Prostate gland (tissue), 2 donors: ENCODE data around the gene NKX1-1. TPM values are rescaled to one million over a fixed set of nuclear protein-coding genes. Genes with fewer than 3 reads are reported as not detected.

Experiments used
- DNase-seq: peaks from one replicate; pipeline ENCODE4 v3.0.0-alpha.2; 2019; ENCODE audit warnings: low spot score
- H3K27ac ChIP-seq, 2 donors: fragments of 200-600 bp; sonication (generic); 2 replicates each; pipeline ENCODE4 v1.5.1; 2017 to 2019
- H3K27me3 ChIP-seq: fragments of 200-600 bp; sonication (generic); replicated peaks from 2 replicates; pipeline ENCODE4 v1.5.1; 2019; ENCODE audit not compliant: insufficient read depth
- H3K36me3 ChIP-seq, 2 donors: fragments of 200-600 bp; sonication (generic); 1 replicate in 1 of 2; 2 replicates in 1 of 2; pipeline versions ENCODE4 v1.5.1 to v1.8.1; 2017 to 2019
- H3K4me1 ChIP-seq: fragments of 200-600 bp; sonication (generic); replicated peaks from 2 replicates; pipeline ENCODE4 v1.5.1; 2019
- H3K4me3 ChIP-seq, 2 donors: fragments of 200-600 bp; sonication (generic); 2 replicates each; pipeline ENCODE4 v1.5.1; 2017 to 2019
- H3K9me3 ChIP-seq: fragments of 200-600 bp; sonication (generic); 2 replicates; pipeline ENCODE4 v1.5.1; 2017
- POLR2A ChIP-seq: fragments of 450-650 bp; IDR thresholded peaks from one replicate; pipeline ENCODE4 v1.6.1; 2016; ENCODE audit warnings: antibody characterized with exemption, mild to moderate bottlenecking
- POLR2AphosphoS5 ChIP-seq: sonication (generic); formaldehyde crosslinking; IDR thresholded peaks from one replicate; pipeline ENCODE4 v1.6.1; 2017; ENCODE audit warnings: antibody characterized with exemption
- WGBS: methylation state at CpG from one replicate; pipeline ENCODE4 v1.1.5; 2018; 5-methylcytosine and 5-hydroxymethylcytosine counted together
- intact Hi-C: fragments of 100-400 bp; cut with DNase I; formaldehyde crosslinking; loops from one replicate; pipeline ENCODE4 v1.14.2; 2022
- total RNA-seq, 2 donors: library from RNA; depleted of rRNA; stranded (reverse); fragments of >200 nt; gene quantifications; one replicate each; pipeline ENCODE4 v1.1.0, GENCODE V29; 2016
- TF ChIP-seq, protein P1 (sequence below), 4 experiments: fragments of 200-600 bp in 2 of 4; fragments of 450-650 bp in 2 of 4; sonication (generic) in 2 of 4; IDR thresholded peaks; 1 replicate in 3 of 4; 2 replicates in 1 of 4; pipeline ENCODE4 v1.5.1; 2016 to 2019; ENCODE audit warnings: antibody characterized with exemption in 4 of 4, mild to moderate bottlenecking in 2 of 4, moderate library complexity in 2 of 4

Gene NKX1-1
- total RNA-seq, 2 donors from 2014 or later: not detected

GRCh38 chr4:1413204-1413663, 7.0 kb upstream of the NKX1-1 start:
- TF ChIP-seq POLR2A (no peak), POLR2AphosphoS5 (no peak)
- TF ChIP-seq, protein P1, sequence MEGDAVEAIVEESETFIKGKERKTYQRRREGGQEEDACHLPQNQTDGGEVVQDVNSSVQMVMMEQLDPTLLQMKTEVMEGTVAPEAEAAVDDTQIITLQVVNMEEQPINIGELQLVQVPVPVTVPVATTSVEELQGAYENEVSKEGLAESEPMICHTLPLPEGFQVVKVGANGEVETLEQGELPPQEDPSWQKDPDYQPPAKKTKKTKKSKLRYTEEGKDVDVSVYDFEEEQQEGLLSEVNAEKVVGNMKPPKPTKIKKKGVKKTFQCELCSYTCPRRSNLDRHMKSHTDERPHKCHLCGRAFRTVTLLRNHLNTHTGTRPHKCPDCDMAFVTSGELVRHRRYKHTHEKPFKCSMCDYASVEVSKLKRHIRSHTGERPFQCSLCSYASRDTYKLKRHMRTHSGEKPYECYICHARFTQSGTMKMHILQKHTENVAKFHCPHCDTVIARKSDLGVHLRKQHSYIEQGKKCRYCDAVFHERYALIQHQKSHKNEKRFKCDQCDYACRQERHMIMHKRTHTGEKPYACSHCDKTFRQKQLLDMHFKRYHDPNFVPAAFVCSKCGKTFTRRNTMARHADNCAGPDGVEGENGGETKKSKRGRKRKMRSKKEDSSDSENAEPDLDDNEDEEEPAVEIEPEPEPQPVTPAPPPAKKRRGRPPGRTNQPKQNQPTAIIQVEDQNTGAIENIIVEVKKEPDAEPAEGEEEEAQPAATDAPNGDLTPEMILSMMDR (IDR thresholded peaks at IDR 0.05): no peak
- Histone ChIP-seq H3K9me3 (no peaks in the 10 kb centered on the region), H3K4me1 (no peaks in the 10 kb centered on the region), H3K27ac (no peak overlapping the region), H3K36me3 (no peaks in the 10 kb centered on the region), H3K27me3 (peaks cover 54% of the 10 kb centered on the region), H3K4me3 (no peak overlapping the region)
- intact Hi-C loops: no loop called here
- 62% methylated on average over 15 of the region's 16 CpGs for WGBS
- DNase-seq: no peak

DNA sequence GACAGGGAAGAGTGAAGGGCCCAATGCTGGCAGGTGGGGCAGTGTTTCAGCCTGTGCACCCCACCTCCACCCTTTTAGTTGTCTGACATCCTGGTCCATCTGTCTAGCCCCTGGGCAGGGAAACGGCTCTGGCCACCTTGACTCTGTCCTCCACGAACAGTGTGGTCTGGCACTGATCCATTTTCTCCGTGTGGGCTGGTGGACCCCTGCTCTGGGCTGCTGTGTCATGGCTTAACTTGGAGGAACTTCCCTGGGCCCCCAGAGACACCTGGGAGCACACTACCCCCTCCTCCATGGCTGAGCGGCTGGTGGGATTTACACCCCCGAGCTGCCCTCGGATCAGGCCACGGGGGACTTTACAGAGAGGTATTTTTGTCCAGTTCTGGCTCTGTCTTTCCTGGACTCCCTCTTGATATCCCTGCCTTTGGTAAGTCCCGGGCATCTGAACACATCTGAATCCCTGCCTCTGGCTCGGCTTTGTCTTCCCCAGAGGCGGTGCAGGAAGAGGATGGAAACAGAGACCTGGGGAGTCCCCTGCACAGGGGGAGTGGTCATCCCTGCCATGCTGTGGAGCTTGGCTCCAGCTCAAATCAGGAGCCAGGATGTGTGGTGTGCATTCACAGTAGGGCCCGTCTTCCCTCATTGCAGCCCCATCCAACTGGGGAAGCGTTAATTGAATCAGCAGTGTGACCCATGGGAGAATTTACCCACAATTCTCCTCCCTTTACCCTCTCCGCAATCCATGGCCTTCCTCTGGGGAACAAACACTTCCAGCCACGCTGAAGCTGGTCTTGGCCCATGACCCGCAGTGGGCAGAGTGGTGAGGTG, 6.3 kb upstream of the NKX1-1 start:
- Histone ChIP-seq H3K36me3 (no peaks in the 10 kb centered on the region), H3K9me3 (no peaks in the 10 kb centered on the region), H3K4me3 (no peak overlapping the region), H3K27ac (no peak overlapping the region), H3K27me3 (peaks cover 61% of the 10 kb centered on the region), H3K4me1 (no peaks in the 10 kb centered on the region)
- intact Hi-C loops: no loop called here
- no peak for DNase-seq
- 56% methylated on average over 15 of the region's 15 CpGs for WGBS
- TF ChIP-seq, protein P1 (IDR thresholded peaks at IDR 0.05): no peak
- no peak for TF ChIP-seq POLR2A
- TF ChIP-seq POLR2AphosphoS5: no peak

- no peak overlapping the region for H3K27ac ChIP-seq
- no peaks in the 10 kb centered on the region for H3K36me3 ChIP-seq
- peaks cover 69% of the 10 kb centered on the region for H3K27me3 ChIP-seq
- intact Hi-C loops: no loop called here
- no peak for DNase-seq
- TF ChIP-seq POLR2AphosphoS5 (no peak), POLR2A (no peak)
- TF ChIP-seq, protein P1 (IDR thresholded peaks at IDR 0.05): no peak
- H3K4me3 ChIP-seq: no peak overlapping the region
- H3K9me3 ChIP-seq: no peaks in the 10 kb centered on the region
- H3K4me1 ChIP-seq: no peaks in the 10 kb centered on the region
- 52% methylated on average over 17 of the region's 17 CpGs for WGBS
These were observed 5.5 kb upstream of the NKX1-1 start for GRCh38 chr4:1411436-1412375.

DNA sequence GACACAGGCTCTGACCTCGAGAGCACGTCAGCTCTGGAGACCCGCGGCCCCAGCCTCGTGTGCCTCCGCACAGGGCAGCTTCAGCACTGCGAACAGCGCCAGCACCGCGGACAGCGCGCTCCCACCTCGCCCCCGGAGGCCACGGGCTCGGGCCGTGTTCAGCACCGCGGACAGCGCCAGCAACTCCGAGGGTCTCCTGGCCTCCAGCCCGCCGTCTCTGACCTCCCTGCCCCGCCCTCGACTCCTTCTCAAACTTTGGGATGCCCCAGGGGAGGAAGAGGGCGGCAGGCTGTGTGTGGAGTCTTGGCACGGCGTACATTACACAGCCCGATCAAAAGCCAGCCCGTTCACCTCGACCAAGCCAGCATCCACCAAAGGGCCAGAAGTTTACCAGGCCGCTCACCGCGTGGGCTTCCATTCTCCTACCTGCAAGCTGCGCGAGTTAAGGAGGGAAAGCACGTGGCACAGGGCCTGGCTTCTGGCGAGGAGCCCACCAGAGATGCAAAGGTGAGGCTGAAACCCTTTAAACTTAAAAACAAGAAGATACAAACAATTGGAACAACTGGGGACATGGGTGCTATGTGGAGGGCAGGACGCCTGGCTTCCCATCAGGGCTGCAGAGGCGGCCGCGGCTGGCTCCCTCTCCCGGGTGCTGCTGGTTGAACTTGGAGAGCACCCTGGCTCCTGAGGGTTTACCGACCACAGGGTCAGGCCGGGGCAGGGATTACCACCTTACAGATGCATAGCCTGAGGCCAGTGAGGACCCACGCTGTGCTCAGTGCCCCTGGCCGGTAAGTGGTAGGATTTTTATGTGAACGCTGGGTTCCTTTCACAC, 4.5 kb upstream of the NKX1-1 start:
- no peak for DNase-seq
- TF ChIP-seq POLR2A (no peak), POLR2AphosphoS5 (no peak)
- TF ChIP-seq, protein P1 (IDR thresholded peaks at IDR 0.05): no peak
- H3K4me3 ChIP-seq: no peak overlapping the region
- H3K27me3 ChIP-seq: peaks cover 73% of the 10 kb centered on the region
- no peaks in the 10 kb centered on the region for H3K9me3 ChIP-seq
- H3K27ac ChIP-seq: no peak overlapping the region
- no peaks in the 10 kb centered on the region for H3K4me1 ChIP-seq
- WGBS: 18% methylated on average over 45 of the region's 48 CpGs
- intact Hi-C loops: no loop called here
- H3K36me3 ChIP-seq: no peaks in the 10 kb centered on the region
